IMR-90 (cell line): ENCODE data around the gene ANGPT4.

ENCODE experiments used
- CEBPB ChIP-seq: IDR thresholded peaks from 2 replicates; pipeline ENCODE4 v1.6.1; 2012; ENCODE audit warnings: low read depth, low read length, improper control_type of control experiment
- FOS ChIP-seq: fragments of 150-350 bp; IDR thresholded peaks from 2 replicates; pipeline ENCODE4 v1.6.1; 2016; ENCODE audit warnings: low read depth, low read length
- MAFK ChIP-seq: IDR thresholded peaks from 2 replicates; pipeline ENCODE4 v1.6.1; 2012; ENCODE audit warnings: low read depth, low read length, improper control_type of control experiment
- MAZ ChIP-seq: IDR thresholded peaks from 2 replicates; pipeline ENCODE4 v1.6.1; 2012; ENCODE audit warnings: low read depth, mild to moderate bottlenecking, low read length, improper control_type of control experiment, moderate library complexity, borderline replicate concordance
- MXI1 ChIP-seq: IDR thresholded peaks from 2 replicates; pipeline ENCODE4 v1.6.1; 2012; ENCODE audit warnings: low read depth, mild to moderate bottlenecking, low read length, moderate library complexity, borderline replicate concordance
- NFE2L2 ChIP-seq: fragments of 150-350 bp; IDR thresholded peaks from 2 replicates; pipeline ENCODE4 v1.6.1; 2016; ENCODE audit warnings: low read depth, mild to moderate bottlenecking, low read length
- POLR2A ChIP-seq: IDR thresholded peaks from 2 replicates; pipeline ENCODE4 v1.6.1; 2012; ENCODE audit warnings: mild to moderate bottlenecking, low read depth, low read length
- RAD21 ChIP-seq: IDR thresholded peaks from 2 replicates; pipeline ENCODE4 v1.6.1; 2012; ENCODE audit warnings: low read length, improper control_type of control experiment
- RCOR1 ChIP-seq: IDR thresholded peaks from 2 replicates; pipeline ENCODE4 v1.6.1; 2012; ENCODE audit warnings: mild to moderate bottlenecking, low read length, improper control_type of control experiment; ENCODE audit not compliant: insufficient replicate concordance
- RFX5 ChIP-seq: IDR thresholded peaks from 2 replicates; pipeline ENCODE4 v1.8.0; 2012; ENCODE audit warnings: low read depth, mild to moderate bottlenecking, low read length, moderate library complexity
- SMC3 ChIP-seq: fragments of 150-350 bp; IDR thresholded peaks from 2 replicates; pipeline ENCODE4 v1.6.1; 2016; ENCODE audit warnings: low read depth, mild to moderate bottlenecking, antibody characterized with exemption, low read length, moderate library complexity
- TF ChIP-seq, protein P1 (sequence below): conservative IDR thresholded peaks from 2 replicates; pipeline ENCODE4 v1.5.1; 2012; ENCODE audit warnings: mild to moderate bottlenecking, low read depth, low read length, improper control_type of control experiment
- TF ChIP-seq, protein P2 (sequence below): fragments of 150-350 bp; IDR thresholded peaks from 2 replicates; pipeline ENCODE4 v1.6.1; 2017; ENCODE audit warnings: mild to moderate bottlenecking, antibody characterized with exemption, low read length, low read depth
- TF ChIP-seq, protein P3 (sequence below): fragments of 150-350 bp; IDR thresholded peaks from 2 replicates; pipeline ENCODE4 v1.6.1; 2016; ENCODE audit warnings: low read depth, mild to moderate bottlenecking, low read length, moderate library complexity, borderline replicate concordance

DNA sequence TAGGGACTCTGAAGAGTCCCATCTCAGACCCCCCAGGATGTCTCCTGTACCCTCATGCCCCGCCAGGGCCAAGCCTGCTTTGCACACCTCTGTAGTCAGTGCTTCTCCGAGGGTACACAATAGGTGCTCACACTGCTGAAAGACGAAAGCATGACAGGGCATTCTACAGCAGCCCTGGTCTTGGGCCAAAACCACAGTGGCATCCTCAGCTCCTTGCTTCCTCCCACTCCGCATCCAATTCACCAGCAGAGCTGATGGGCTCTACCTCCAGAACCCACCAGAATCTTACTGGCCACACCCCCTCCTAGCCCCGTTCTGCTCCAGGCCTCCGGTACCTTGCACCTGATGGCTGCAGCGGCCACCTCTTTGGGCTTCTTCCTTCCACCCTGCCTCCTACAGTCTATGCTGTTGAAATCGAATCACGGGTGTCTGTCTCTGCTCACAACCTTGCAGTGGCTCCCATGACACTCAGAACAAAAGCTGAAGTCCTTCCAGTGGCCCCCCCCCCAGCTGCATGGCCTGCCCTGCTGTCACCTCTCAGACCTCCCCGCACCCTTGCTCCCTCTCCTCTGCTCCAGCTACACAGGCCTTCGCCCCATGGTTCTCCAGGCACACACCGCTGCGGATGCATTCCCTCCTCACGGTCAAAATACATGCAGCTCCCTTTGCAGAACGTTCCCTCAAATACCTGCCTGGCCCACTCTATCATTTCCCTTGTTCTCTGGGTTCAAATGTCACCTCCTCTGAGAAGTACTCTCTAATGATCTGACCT lies 1.2 kb downstream of the ANGPT4 start:
- TF ChIP-seq RAD21 (no peak), POLR2A (no peak), MAFK (no peak), CEBPB (no peak), SMC3 (no peak), RFX5 (no peak), FOS (no peak), NFE2L2 (no peak), RCOR1 (no peak), MXI1 (no peak), MAZ (no peak)
- TF ChIP-seq, protein P1, sequence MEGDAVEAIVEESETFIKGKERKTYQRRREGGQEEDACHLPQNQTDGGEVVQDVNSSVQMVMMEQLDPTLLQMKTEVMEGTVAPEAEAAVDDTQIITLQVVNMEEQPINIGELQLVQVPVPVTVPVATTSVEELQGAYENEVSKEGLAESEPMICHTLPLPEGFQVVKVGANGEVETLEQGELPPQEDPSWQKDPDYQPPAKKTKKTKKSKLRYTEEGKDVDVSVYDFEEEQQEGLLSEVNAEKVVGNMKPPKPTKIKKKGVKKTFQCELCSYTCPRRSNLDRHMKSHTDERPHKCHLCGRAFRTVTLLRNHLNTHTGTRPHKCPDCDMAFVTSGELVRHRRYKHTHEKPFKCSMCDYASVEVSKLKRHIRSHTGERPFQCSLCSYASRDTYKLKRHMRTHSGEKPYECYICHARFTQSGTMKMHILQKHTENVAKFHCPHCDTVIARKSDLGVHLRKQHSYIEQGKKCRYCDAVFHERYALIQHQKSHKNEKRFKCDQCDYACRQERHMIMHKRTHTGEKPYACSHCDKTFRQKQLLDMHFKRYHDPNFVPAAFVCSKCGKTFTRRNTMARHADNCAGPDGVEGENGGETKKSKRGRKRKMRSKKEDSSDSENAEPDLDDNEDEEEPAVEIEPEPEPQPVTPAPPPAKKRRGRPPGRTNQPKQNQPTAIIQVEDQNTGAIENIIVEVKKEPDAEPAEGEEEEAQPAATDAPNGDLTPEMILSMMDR = no peak
- TF ChIP-seq, protein P2, sequence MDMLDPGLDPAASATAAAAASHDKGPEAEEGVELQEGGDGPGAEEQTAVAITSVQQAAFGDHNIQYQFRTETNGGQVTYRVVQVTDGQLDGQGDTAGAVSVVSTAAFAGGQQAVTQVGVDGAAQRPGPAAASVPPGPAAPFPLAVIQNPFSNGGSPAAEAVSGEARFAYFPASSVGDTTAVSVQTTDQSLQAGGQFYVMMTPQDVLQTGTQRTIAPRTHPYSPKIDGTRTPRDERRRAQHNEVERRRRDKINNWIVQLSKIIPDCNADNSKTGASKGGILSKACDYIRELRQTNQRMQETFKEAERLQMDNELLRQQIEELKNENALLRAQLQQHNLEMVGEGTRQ = no peak
- TF ChIP-seq, protein P3, sequence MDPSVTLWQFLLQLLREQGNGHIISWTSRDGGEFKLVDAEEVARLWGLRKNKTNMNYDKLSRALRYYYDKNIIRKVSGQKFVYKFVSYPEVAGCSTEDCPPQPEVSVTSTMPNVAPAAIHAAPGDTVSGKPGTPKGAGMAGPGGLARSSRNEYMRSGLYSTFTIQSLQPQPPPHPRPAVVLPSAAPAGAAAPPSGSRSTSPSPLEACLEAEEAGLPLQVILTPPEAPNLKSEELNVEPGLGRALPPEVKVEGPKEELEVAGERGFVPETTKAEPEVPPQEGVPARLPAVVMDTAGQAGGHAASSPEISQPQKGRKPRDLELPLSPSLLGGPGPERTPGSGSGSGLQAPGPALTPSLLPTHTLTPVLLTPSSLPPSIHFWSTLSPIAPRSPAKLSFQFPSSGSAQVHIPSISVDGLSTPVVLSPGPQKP = no peak
